ENCODE measurements around the gene B3GNT2. TPM values are rescaled to one million over a fixed set of nuclear protein-coding genes. Genes with fewer than 3 reads are reported as not detected.
A peak's percentile ranks its signal among the peaks of the same experiment; 100 is the strongest.
"Not testable (repeated sequence)": the region's sequence is repeated elsewhere in the genome, so short reads cannot be mapped to it uniquely, and the experiment has no call there.

Gene B3GNT2
- total RNA-seq (10 to 100 TPM; 30.1 to 30.9 TPM), polyA plus RNA-seq (62.1 TPM)

GRCh38 chr2:62195421-62196277 lies at the start of gene B3GNT2:
TSS of gene B3GNT2 (plus strand) at chr2:62196115. CDS start at chr2:62222221, 26,106 bp downstream.
- H3K27ac ChIP-seq (ENCODE audit: low read depth, low read length) = peak within 1 kb of the TSS; percentile 92
- peak within 1 kb of the TSS; percentile 82 for H3K4me3 ChIP-seq (ENCODE audit: low read length)
- H3K36me3 ChIP-seq (ENCODE audit: insufficient read depth, low read length) = no peaks in the 10 kb centered on the region
- H3K4me1 Mint-ChIP-seq = peaks cover 30 to 33% (median 33%) of the 10 kb centered on the region in 3 donors
- no peaks in the 10 kb centered on the region for H3K9me3 Mint-ChIP-seq
- peak; percentile 78 to 87 (median 82) for DNase-seq
- ChIA-PET CTCF (interaction anchor here (0.9 kb wide), 1 partner anchor 118 kb away, joined by 3 read pairs; no protein-coding TSS in a partner anchor), POLR2A (interaction anchor here (0.9 to 1.5 kb wide), 5 partner anchors 14 to 202 kb away, joined by 3 to 5 read pairs (median 4); no protein-coding TSS in a partner anchor)
- peak within 1 kb of the TSS; percentile 68 to 98 (median 88) for H3K27ac Mint-ChIP-seq
- H3K9me3 ChIP-seq (ENCODE audit: low read length) = no peaks in the 10 kb centered on the region
- H3K4me1 ChIP-seq (ENCODE audit: insufficient read depth, low read length) = peaks cover 38% of the 10 kb centered on the region
- H3K27me3 Mint-ChIP-seq = no peaks in the 10 kb centered on the region
- H3K36me3 Mint-ChIP-seq = peaks cover 0 to 16% (median 0%) of the 10 kb centered on the region in 3 donors
- H3K27me3 ChIP-seq (ENCODE audit: insufficient read depth, low read length, poor library complexity, severe bottlenecking) = no peaks in the 10 kb centered on the region
- peak within 1 kb of the TSS; percentile 87 to 98 (median 94) for H3K4me3 Mint-ChIP-seq

- H3K27me3 ChIP-seq (ENCODE audit: insufficient read depth, low read length, poor library complexity, severe bottlenecking); H3K9me3 ChIP-seq (ENCODE audit: low read length); H3K4me3 Mint-ChIP-seq; POLR2A ChIA-PET; H3K9me3 Mint-ChIP-seq; H3K36me3 ChIP-seq (ENCODE audit: insufficient read depth, low read length); H3K4me1 Mint-ChIP-seq; H3K27ac ChIP-seq (ENCODE audit: low read depth, low read length); H3K4me3 ChIP-seq (ENCODE audit: low read length); H3K27me3 Mint-ChIP-seq; H3K27ac Mint-ChIP-seq; H3K4me1 ChIP-seq (ENCODE audit: insufficient read depth, low read length); H3K36me3 Mint-ChIP-seq: not testable (repeated sequence)
- peak in 2 of 5 donors; percentile 23 to 59 for DNase-seq
- CTCF ChIA-PET = interaction anchor here (1.9 kb wide), 1 partner anchor 15 kb away, joined by 5 read pairs; no protein-coding TSS in a partner anchor
Measured at GRCh38 chr2:62146790-62147189, 49.1 kb upstream of the B3GNT2 start.

GRCh38 chr2:62147610-62148301 lies 48.2 kb upstream of the B3GNT2 start:
- no peak overlapping the region for H3K27ac ChIP-seq (ENCODE audit: low read depth, low read length)
- no peak for DNase-seq
- POLR2A ChIA-PET = no interaction called here
- H3K9me3 ChIP-seq (ENCODE audit: low read length) = no peaks in the 10 kb centered on the region
- no peaks in the 10 kb centered on the region for H3K36me3 ChIP-seq (ENCODE audit: insufficient read depth, low read length)
- Mint-ChIP-seq H3K27ac (no peak overlapping the region), H3K4me3 (no peak overlapping the region), H3K36me3 (peaks cover 0 to 8% (median 7%) of the 10 kb centered on the region in 3 donors), H3K27me3 (no peaks in the 10 kb centered on the region), H3K9me3 (no peaks in the 10 kb centered on the region), H3K4me1 (peaks cover 6% of the 10 kb centered on the region in 3 donors)
- no peaks in the 10 kb centered on the region for H3K4me1 ChIP-seq (ENCODE audit: insufficient read depth, low read length)
- no peaks in the 10 kb centered on the region for H3K27me3 ChIP-seq (ENCODE audit: insufficient read depth, low read length, poor library complexity, severe bottlenecking)
- CTCF ChIA-PET = interaction anchor here (1.9 kb wide), 1 partner anchor 16 kb away, joined by 5 read pairs; no protein-coding TSS in a partner anchor
- no peak overlapping the region for H3K4me3 ChIP-seq (ENCODE audit: low read length)

GRCh38 chr2:62149708-62150107 lies 46.2 kb upstream of the B3GNT2 start:
- H3K4me3 ChIP-seq (ENCODE audit: low read length) = no peak overlapping the region
- no peaks in the 10 kb centered on the region for H3K4me1 ChIP-seq (ENCODE audit: insufficient read depth, low read length)
- Mint-ChIP-seq H3K27ac (no peak overlapping the region), H3K9me3 (peaks cover 0 to 3% (median 0%) of the 10 kb centered on the region in 5 donors), H3K36me3 (peaks cover 0 to 17% (median 8%) of the 10 kb centered on the region in 3 donors), H3K4me3 (no peak overlapping the region), H3K27me3 (no peaks in the 10 kb centered on the region), H3K4me1 (peaks cover 6% of the 10 kb centered on the region in 3 donors)
- POLR2A ChIA-PET = no interaction called here
- no peaks in the 10 kb centered on the region for H3K36me3 ChIP-seq (ENCODE audit: insufficient read depth, low read length)
- H3K27me3 ChIP-seq (ENCODE audit: insufficient read depth, low read length, poor library complexity, severe bottlenecking) = no peaks in the 10 kb centered on the region
- no peak overlapping the region for H3K27ac ChIP-seq (ENCODE audit: low read depth, low read length)
- CTCF ChIA-PET = no interaction called here
- no peaks in the 10 kb centered on the region for H3K9me3 ChIP-seq (ENCODE audit: low read length)
- no peak for DNase-seq

- no peak overlapping the region for H3K27ac Mint-ChIP-seq
- no peak for DNase-seq
- Histone ChIP-seq H3K9me3 (ENCODE audit: low read length) (no peaks in the 10 kb centered on the region), H3K36me3 (ENCODE audit: insufficient read depth, low read length) (no peaks in the 10 kb centered on the region), H3K27ac (ENCODE audit: low read depth, low read length) (no peak overlapping the region), H3K4me1 (ENCODE audit: insufficient read depth, low read length) (no peaks in the 10 kb centered on the region), H3K27me3 (ENCODE audit: insufficient read depth, low read length, poor library complexity, severe bottlenecking) (no peaks in the 10 kb centered on the region), H3K4me3 (ENCODE audit: low read length) (no peak overlapping the region)
- peaks cover 0 to 24% (median 10%) of the 10 kb centered on the region in 3 donors for H3K36me3 Mint-ChIP-seq
- no peaks in the 10 kb centered on the region for H3K27me3 Mint-ChIP-seq
- H3K4me3 Mint-ChIP-seq = no peak overlapping the region
- H3K4me1 Mint-ChIP-seq = peaks cover 3 to 6% (median 6%) of the 10 kb centered on the region in 3 donors
- peaks cover 0 to 7% (median 6%) of the 10 kb centered on the region in 5 donors for H3K9me3 Mint-ChIP-seq
- POLR2A ChIA-PET = no interaction called here
- CTCF ChIA-PET = no interaction called here
Measured at GRCh38 chr2:62150597-62151305, 45.2 kb upstream of the B3GNT2 start.

- Mint-ChIP-seq H3K27ac (no peak overlapping the region), H3K36me3 (peaks cover 0 to 25% (median 10%) of the 10 kb centered on the region in 3 donors), H3K4me3 (no peak overlapping the region), H3K27me3 (no peaks in the 10 kb centered on the region), H3K9me3 (peaks cover 0 to 7% (median 6%) of the 10 kb centered on the region in 5 donors), H3K4me1 (peaks cover 3 to 6% (median 6%) of the 10 kb centered on the region in 3 donors)
- Histone ChIP-seq H3K9me3 (ENCODE audit: low read length) (no peaks in the 10 kb centered on the region), H3K27ac (ENCODE audit: low read depth, low read length) (no peak overlapping the region), H3K27me3 (ENCODE audit: insufficient read depth, low read length, poor library complexity, severe bottlenecking) (no peaks in the 10 kb centered on the region), H3K36me3 (ENCODE audit: insufficient read depth, low read length) (no peaks in the 10 kb centered on the region), H3K4me3 (ENCODE audit: low read length) (no peak overlapping the region), H3K4me1 (ENCODE audit: insufficient read depth, low read length) (no peaks in the 10 kb centered on the region)
- CTCF ChIA-PET = no interaction called here
- DNase-seq = no peak
- POLR2A ChIA-PET = no interaction called here
Measured at GRCh38 chr2:62151306-62151638, 44.6 kb upstream of the B3GNT2 start.

- no peak overlapping the region for H3K27ac Mint-ChIP-seq
- H3K27me3 ChIP-seq (ENCODE audit: insufficient read depth, low read length, poor library complexity, severe bottlenecking) = no peaks in the 10 kb centered on the region
- no peaks in the 10 kb centered on the region for H3K36me3 ChIP-seq (ENCODE audit: insufficient read depth, low read length)
- H3K27me3 Mint-ChIP-seq = no peaks in the 10 kb centered on the region
- H3K4me1 ChIP-seq (ENCODE audit: insufficient read depth, low read length) = no peaks in the 10 kb centered on the region
- peaks cover 0 to 30% (median 10%) of the 10 kb centered on the region in 3 donors for H3K36me3 Mint-ChIP-seq
- DNase-seq = no peak
- CTCF ChIA-PET = no interaction called here
- H3K27ac ChIP-seq (ENCODE audit: low read depth, low read length) = no peak overlapping the region
- no peak overlapping the region for H3K4me3 Mint-ChIP-seq
- POLR2A ChIA-PET = no interaction called here
- peaks cover 0 to 7% (median 6%) of the 10 kb centered on the region in 5 donors for H3K9me3 Mint-ChIP-seq
- H3K9me3 ChIP-seq (ENCODE audit: low read length) = no peaks in the 10 kb centered on the region
- H3K4me3 ChIP-seq (ENCODE audit: low read length) = no peak overlapping the region
- peaks cover 0 to under 1% (median 0%) of the 10 kb centered on the region in 3 donors for H3K4me1 Mint-ChIP-seq
Measured at GRCh38 chr2:62152000-62152399, 43.9 kb upstream of the B3GNT2 start.
